NCI-H510A treated with DMSO at 0.1 percent for 48 hours (cell line): Measurements from ENCODE around the gene YBX1.
"Not testable (repeated sequence)": the region's sequence is repeated elsewhere in the genome, so short reads cannot be mapped to it uniquely, and the experiment has no call there.

Experiments
- DNase-seq: peaks from one replicate; lab custom pipeline; 2025; lab: John Stamatoyannopoulos, UW

The YBX1 gene

GRCh38 chr1:42748461-42749410 is 66.5 kb downstream of the YBX1 start:
- no peak for DNase-seq

GRCh38 chr1:42750041-42750440 is 67.8 kb downstream of the YBX1 start:
- no peak for DNase-seq

GRCh38 chr1:42751511-42752070 is 69.4 kb downstream of the YBX1 start:
- DNase-seq: not testable (repeated sequence)

GRCh38 chr1:42752284-42752683 is 70.1 kb downstream of the YBX1 start:
- no peak for DNase-seq

- no peak for DNase-seq
Observed at GRCh38 chr1:42753070-42753469, 70.9 kb downstream of the YBX1 start.
